Heart right ventricle (tissue), 16 donors: ENCODE data around the gene CDH3. TPM values are rescaled to one million over a fixed set of nuclear protein-coding genes. Genes with fewer than 3 reads are reported as not detected.

ENCODE experiments used
- ATAC-seq, 8 donors: fragments of 200-7000 bp; cut with Tn5 transposase; one replicate each; pipeline ENCODE4 v1.9.1; 2020; ENCODE audit warnings: mild to moderate bottlenecking in 8 of 8, moderate library complexity in 8 of 8, moderate number of reproducible peaks in 1 of 8
- DNase-seq, 2 donors: peaks; one replicate each; pipeline ENCODE4 v3.0.0-alpha.2; 2020
- H3K27ac ChIP-seq, 10 donors: fragments of 200-600 bp; sonication (generic) in 2 of 10; one replicate each; pipeline versions ENCODE4 v1.5.0 to v1.8.0; 2020 to 2022; ENCODE audit warnings: mild to moderate bottlenecking in 3 of 10
- H3K27me3 ChIP-seq, 7 donors: fragments of 200-600 bp; one replicate each; pipeline ENCODE4 v1.8.0; 2021 to 2022; ENCODE audit warnings: mild to moderate bottlenecking in 2 of 7
- H3K36me3 ChIP-seq, 9 donors: fragments of 200-600 bp; sonication (generic) in 1 of 9; one replicate each; pipeline versions ENCODE4 v1.5.0 to v1.8.0; 2020 to 2022; ENCODE audit warnings: mild to moderate bottlenecking in 2 of 9
- H3K4me1 ChIP-seq, 9 donors: fragments of 200-600 bp; sonication (generic) in 1 of 9; one replicate each; pipeline versions ENCODE4 v1.5.0 to v1.8.0; 2020 to 2022; ENCODE audit warnings: mild to moderate bottlenecking in 4 of 9
- H3K4me3 ChIP-seq, 10 donors: fragments of 200-600 bp; sonication (generic) in 2 of 10; one replicate each; pipeline versions ENCODE4 v1.5.0 to v1.8.0; 2020 to 2022; ENCODE audit warnings: mild to moderate bottlenecking in 7 of 10, moderate library complexity in 2 of 10
- H3K9me3 ChIP-seq, 11 donors: fragments of 200-600 bp in 10 of 11; sonication (generic) in 2 of 11; one replicate each; pipeline versions ENCODE4 v1.5.0 to v1.8.0; 2013 to 2022; ENCODE audit warnings: mild to moderate bottlenecking in 2 of 11, control low read depth in 1 of 11, moderate library complexity in 1 of 11
- CTCF ChIP-seq, 9 donors: fragments of 200-600 bp; sonication (generic) in 2 of 9; IDR thresholded peaks; one replicate each; pipeline versions ENCODE4 v1.5.0 to v1.8.0; 2021 to 2022; ENCODE audit warnings: antibody characterized with exemption in 9 of 9, mild to moderate bottlenecking in 5 of 9, moderate library complexity in 1 of 9
- WGBS, 2 donors: extraction: QIAGEN DNeasy Blood & Tissue Kit; methylation state at CpG; one replicate each; pipeline ENCODE4 v1.1.7; 2013; ENCODE audit warnings: inconsistent platforms in 1 of 2; 5-methylcytosine and 5-hydroxymethylcytosine counted together
- intact Hi-C, 10 donors: fragments of 100-400 bp; cut with DNase I; formaldehyde crosslinking; loops; one replicate each; pipeline versions ENCODE4 v1.11.1 to v1.14.2; 2022
- polyA plus RNA-seq, 2 donors: library from polyadenylated mRNA; stranded (reverse); fragments of 200-250 nt; gene quantifications; one replicate each; pipeline ENCODE4 v1.2.3, GENCODE V29; 2013
- total RNA-seq, 10 donors: library from RNA; stranded (reverse); fragmentation: NEBNext Ultra II Directional in 3 of 10; extraction: Animal tissue kit (Norgen Biotek cat#: 25700) in 3 of 10; gene quantifications; one replicate each; pipeline versions ENCODE4 v1.2.1 to v1.2.4, GENCODE V29; 2021 to 2023
- donor health status: Arrhythmogenic right ventricular cardiomyopathy.
- donor health status: ischemic (EF 13 %, LVEDD 7.1; RV severe dilation, severe dysfunction).
- donor health status: healthy with polysubstance abuse.
- donor health status: DM: no; HTN: yes; CAD: no.
- donor health status: DM: no; HTN: no; CAD: no.
- donor health status: ischemic (EF 25% LVEDD 6.9; RV normal size, moderate dysfunction).
- donor health status: ischemic (EF 25% LVEDD 5.7; RV mildly dilated, moderate dysfunction).
- donor health status: healthy.
- donor health status: DM: yes; HTN: yes; CAD: no.
- donor health status: Ischemic cardiomyopathy.
- donor health status: ischemic (EF 35%, LVEDD 5.7; RV mildly dilated, moderate dysfunction).
- donor health status: nonischemic (EF 11% LVEDD 7.7; RV severe dilation, severe dysfunction).
- donor health status: DM: yes; HTN: yes; CAD: no.
- donor health status: PGD.
- donor health status: ischemic (EF 29% LVEDD 5.4; RV normal size, mild dysfunction).
- donor health status: nonischemic (EF 23%, LVEDD 6.1; RV moderate dilation, normal function).

The CDH3 gene
- total and polyA plus RNA-seq, 12 donors: 0.06 to 0.71 (median 0.29) TPM; not detected in 9

GRCh38 chr16:68686905-68687304, 41.8 kb downstream of the CDH3 start:
- H3K4me1 ChIP-seq: no peaks in the 10 kb centered on the region
- DNase-seq: no peak
- TF ChIP-seq CTCF (IDR thresholded peaks at IDR 0.05): no peak
- WGBS, 2 donors: 91 to 92% methylated on average over 5 of the region's 5 CpGs
- H3K4me3 ChIP-seq: no peak overlapping the region
- no peaks in the 10 kb centered on the region for H3K36me3 ChIP-seq
- H3K9me3 ChIP-seq: no peaks in the 10 kb centered on the region
- no peak for ATAC-seq
- no peak overlapping the region for H3K27ac ChIP-seq
- no peaks in the 10 kb centered on the region for H3K27me3 ChIP-seq
- intact Hi-C loops: no loop called here

- no peak for TF ChIP-seq CTCF (IDR thresholded peaks at IDR 0.05)
- Histone ChIP-seq H3K4me1 (peaks cover 0 to 3% (median 0%) of the 10 kb centered on the region in 9 donors), H3K27me3 (peaks cover 0 to 5% (median 0%) of the 10 kb centered on the region in 7 donors), H3K27ac (no peak overlapping the region), H3K9me3 (no peaks in the 10 kb centered on the region), H3K36me3 (no peaks in the 10 kb centered on the region), H3K4me3 (no peak overlapping the region)
- DNase-seq (no peak), ATAC-seq (no peak)
- WGBS, 2 donors: 89 to 90% methylated on average over 5 of the region's 5 CpGs
- intact Hi-C loops: no loop called here
Measured at GRCh38 chr16:68689921-68690320, 44.8 kb downstream of the CDH3 start.

GRCh38 chr16:68695575-68695974, 50.5 kb downstream of the CDH3 start:
- intact Hi-C loops: no loop called here
- H3K4me1 ChIP-seq: peaks cover 0 to 8% (median 0%) of the 10 kb centered on the region in 9 donors
- DNase-seq (no peak), ATAC-seq (no peak)
- no peaks in the 10 kb centered on the region for H3K9me3 ChIP-seq
- H3K36me3 ChIP-seq: no peaks in the 10 kb centered on the region
- H3K27ac ChIP-seq: no peak overlapping the region
- peaks cover 0 to 12% (median 0%) of the 10 kb centered on the region in 7 donors for H3K27me3 ChIP-seq
- no peak overlapping the region for H3K4me3 ChIP-seq
- no peak for TF ChIP-seq CTCF (IDR thresholded peaks at IDR 0.05)
- 86 to 88% methylated on average over 11 of the region's 11 CpGs for WGBS, 2 donors

GRCh38 chr16:68696514-68696913, 51.4 kb downstream of the CDH3 start:
- ATAC-seq (no peak), DNase-seq (no peak)
- intact Hi-C loops: no loop called here
- Histone ChIP-seq H3K36me3 (no peaks in the 10 kb centered on the region), H3K4me1 (peaks cover 0 to 8% (median 0%) of the 10 kb centered on the region in 9 donors), H3K27me3 (peaks cover 0 to 12% (median 0%) of the 10 kb centered on the region in 7 donors), H3K9me3 (no peaks in the 10 kb centered on the region), H3K27ac (no peak overlapping the region), H3K4me3 (no peak overlapping the region)
- no peak for TF ChIP-seq CTCF (IDR thresholded peaks at IDR 0.05)
- 90% methylated on average over 8 of the region's 8 CpGs for WGBS, 2 donors
